Measurements from ENCODE around the gene HMGXB3.
"Not testable (repeated sequence)": the region's sequence is repeated elsewhere in the genome, so short reads cannot be mapped to it uniquely, and the experiment has no call there.

Gene HMGXB3

GRCh38 chr5:150021491-150022157 is 21.1 kb downstream of the HMGXB3 start:
- no peak for DNase-seq (ENCODE audit: low read depth in 2 of 2)

- no peak for DNase-seq (ENCODE audit: low read depth in 2 of 2)
Observed at GRCh38 chr5:150022158-150022531, 21.6 kb downstream of the HMGXB3 start.

GRCh38 chr5:150022681-150023080 is 22.1 kb downstream of the HMGXB3 start:
- no peak for DNase-seq (ENCODE audit: low read depth in 2 of 2)

- no peak for DNase-seq (ENCODE audit: low read depth in 2 of 2)
Observed at GRCh38 chr5:150023136-150023535, 22.6 kb downstream of the HMGXB3 start.

GRCh38 chr5:150024346-150024984 is 23.9 kb downstream of the HMGXB3 start:
- DNase-seq (ENCODE audit: low read depth in 2 of 2), result no peak

GRCh38 chr5:150026682-150027172 is 26.2 kb downstream of the HMGXB3 start:
- DNase-seq (ENCODE audit: low read depth in 2 of 2), result no peak

- not testable (repeated sequence) for DNase-seq (ENCODE audit: low read depth in 2 of 2)
Observed at GRCh38 chr5:150028047-150028446, 27.5 kb downstream of the HMGXB3 start.

GRCh38 chr5:150033334-150033733 is 32.8 kb downstream of the HMGXB3 start:
- DNase-seq (ENCODE audit: low read depth in 2 of 2), result no peak

GRCh38 chr5:150034662-150035061 is 34.1 kb downstream of the HMGXB3 start:
- DNase-seq (ENCODE audit: low read depth in 2 of 2), result no peak

GRCh38 chr5:150035139-150035895 is 34.8 kb downstream of the HMGXB3 start:
- DNase-seq (ENCODE audit: low read depth in 2 of 2), result no peak

- no peak for DNase-seq (ENCODE audit: low read depth in 2 of 2)
Observed at GRCh38 chr5:150036513-150036912, 36.0 kb downstream of the HMGXB3 start.

GRCh38 chr5:150038547-150038946 is 38.0 kb downstream of the HMGXB3 start:
- no peak for DNase-seq (ENCODE audit: low read depth in 2 of 2)

GRCh38 chr5:150042459-150042858 is 41.9 kb downstream of the HMGXB3 start:
- DNase-seq (ENCODE audit: low read depth in 2 of 2), result no peak

- DNase-seq (ENCODE audit: low read depth in 2 of 2), result no peak
Observed at GRCh38 chr5:150043657-150044328, 43.3 kb downstream of the HMGXB3 start.

GRCh38 chr5:150044329-150044681 is 43.8 kb downstream of the HMGXB3 start:
- no peak for DNase-seq (ENCODE audit: low read depth in 2 of 2)

GRCh38 chr5:150044712-150045111 is 44.2 kb downstream of the HMGXB3 start:
- no peak for DNase-seq (ENCODE audit: low read depth in 2 of 2)

GRCh38 chr5:150045549-150045948 is 45.0 kb downstream of the HMGXB3 start:
- no peak for DNase-seq (ENCODE audit: low read depth in 2 of 2)

GRCh38 chr5:150046031-150046430 is 45.5 kb downstream of the HMGXB3 start:
- DNase-seq (ENCODE audit: low read depth in 2 of 2), result no peak

GRCh38 chr5:150050172-150050811 is 49.8 kb downstream of the HMGXB3 start:
- DNase-seq (ENCODE audit: low read depth in 2 of 2), result not testable (repeated sequence)

GRCh38 chr5:150051657-150052195 is 51.2 kb downstream of the HMGXB3 start:
- no peak for DNase-seq (ENCODE audit: low read depth in 2 of 2)

- DNase-seq (ENCODE audit: low read depth in 2 of 2), result no peak
Observed at GRCh38 chr5:150052226-150052955, 51.9 kb downstream of the HMGXB3 start.

All from stimulated activated CD4-positive, alpha-beta T cell treated with anti-CD3 and anti-CD28 coated beads, Interleukin-4, amount 100 ng/mL, for 48 hours (primary cell).